ENCODE data around the gene SNAPC3. TPM values are rescaled to one million over a fixed set of nuclear protein-coding genes. Genes with fewer than 3 reads are reported as not detected.
"Not testable (repeated sequence)": the region's sequence is repeated elsewhere in the genome, so short reads cannot be mapped to it uniquely, and the experiment has no call there.

The SNAPC3 gene
- total and polyA plus RNA-seq, 7 donors = 16.2 to 41.5 (median 28.4) TPM

- Histone ChIP-seq H3K4me3 (no peak overlapping the region), H3K4me1 (peaks cover 0 to 18% (median 7%) of the 10 kb centered on the region in 4 donors), H3K27ac (peak overlapping the region in 3 of 4 donors; percentile 48 to 59 (median 58)), H3K36me3 (no peaks in the 10 kb centered on the region), H3K27me3 (no peaks in the 10 kb centered on the region), H3K9me3 (no peaks in the 10 kb centered on the region)
- TF ChIP-seq EP300 (IDR thresholded peaks at IDR 0.05) (no peak), POLR2A (IDR thresholded peaks at IDR 0.05) (no peak), POLR2AphosphoS5 (IDR thresholded peaks at IDR 0.05) (no peak), CTCF (IDR thresholded peaks at IDR 0.05) (no peak)
- DNase-seq = no peak
- intact Hi-C loops (cut with DNase I) = no loop called here
- WGBS, 2 donors = 84 to 93% methylated on average over 4 of the region's 4 CpGs
Measured at GRCh38 chr9:15377625-15378540, 44.8 kb upstream of the SNAPC3 start.

GRCh38 chr9:15379317-15379716, 43.4 kb upstream of the SNAPC3 start:
- DNase-seq; intact Hi-C loops (cut with DNase I); H3K4me1 ChIP-seq: not testable (repeated sequence)

GRCh38 chr9:15379888-15380287, 42.8 kb upstream of the SNAPC3 start:
- H3K36me3 ChIP-seq; H3K4me3 ChIP-seq; H3K9me3 ChIP-seq; H3K27ac ChIP-seq; intact Hi-C loops (cut with DNase I); H3K27me3 ChIP-seq; DNase-seq; H3K4me1 ChIP-seq: not testable (repeated sequence)
- 51 to 81% methylated on average over 5 of the region's 5 CpGs for WGBS, 2 donors

More at GRCh38 chr9:15379317-15379716, 43.4 kb upstream of the SNAPC3 start:
- not testable (repeated sequence) for H3K27ac ChIP-seq, H3K9me3 ChIP-seq, H3K36me3 ChIP-seq, H3K27me3 ChIP-seq, H3K4me3 ChIP-seq
- WGBS, 2 donors = 58 to 64% methylated on average over 4 of the region's 4 CpGs

GRCh38 chr9:15381491-15381890, 41.2 kb upstream of the SNAPC3 start:
- H3K4me1 ChIP-seq = peaks cover 0 to 4% (median 0%) of the 10 kb centered on the region in 4 donors
- no peaks in the 10 kb centered on the region for H3K9me3 ChIP-seq
- WGBS, 2 donors = 58 to 97% methylated on average over 1 of the region's 1 CpG
- no peaks in the 10 kb centered on the region for H3K36me3 ChIP-seq
- intact Hi-C loops (cut with DNase I) = no loop called here
- H3K27me3 ChIP-seq = no peaks in the 10 kb centered on the region
- H3K27ac ChIP-seq = no peak overlapping the region
- no peak for TF ChIP-seq POLR2A (IDR thresholded peaks at IDR 0.05)
- no peak for TF ChIP-seq POLR2AphosphoS5 (IDR thresholded peaks at IDR 0.05)
- no peak for TF ChIP-seq EP300 (IDR thresholded peaks at IDR 0.05)
- TF ChIP-seq CTCF (IDR thresholded peaks at IDR 0.05) = no peak
- DNase-seq = no peak
- H3K4me3 ChIP-seq = no peak overlapping the region

GRCh38 chr9:15386465-15386864, 36.2 kb upstream of the SNAPC3 start:
- TF ChIP-seq CTCF (IDR thresholded peaks at IDR 0.05) = no peak
- TF ChIP-seq POLR2AphosphoS5 (IDR thresholded peaks at IDR 0.05) = no peak
- Histone ChIP-seq H3K27me3 (no peaks in the 10 kb centered on the region), H3K27ac (no peak overlapping the region), H3K36me3 (no peaks in the 10 kb centered on the region), H3K9me3 (no peaks in the 10 kb centered on the region), H3K4me3 (no peak overlapping the region), H3K4me1 (no peaks in the 10 kb centered on the region)
- intact Hi-C loops (cut with DNase I) = no loop called here
- no peak for DNase-seq
- WGBS, 2 donors = 80 to 87% methylated on average over 6 of the region's 6 CpGs

- Histone ChIP-seq H3K36me3 (no peaks in the 10 kb centered on the region), H3K27me3 (no peaks in the 10 kb centered on the region), H3K27ac (no peak overlapping the region), H3K4me1 (no peaks in the 10 kb centered on the region), H3K4me3 (no peak overlapping the region), H3K9me3 (no peaks in the 10 kb centered on the region)
- TF ChIP-seq CTCF (IDR thresholded peaks at IDR 0.05) (no peak), POLR2A (IDR thresholded peaks at IDR 0.05) (no peak), POLR2AphosphoS5 (IDR thresholded peaks at IDR 0.05) (no peak), EP300 (IDR thresholded peaks at IDR 0.05) (no peak)
- DNase-seq = no peak
- intact Hi-C loops (cut with DNase I) = no loop called here
Measured at GRCh38 chr9:15389173-15389572, 33.5 kb upstream of the SNAPC3 start.
